Measurements from ENCODE around the gene PRKAR1B.

The PRKAR1B gene

DNA sequence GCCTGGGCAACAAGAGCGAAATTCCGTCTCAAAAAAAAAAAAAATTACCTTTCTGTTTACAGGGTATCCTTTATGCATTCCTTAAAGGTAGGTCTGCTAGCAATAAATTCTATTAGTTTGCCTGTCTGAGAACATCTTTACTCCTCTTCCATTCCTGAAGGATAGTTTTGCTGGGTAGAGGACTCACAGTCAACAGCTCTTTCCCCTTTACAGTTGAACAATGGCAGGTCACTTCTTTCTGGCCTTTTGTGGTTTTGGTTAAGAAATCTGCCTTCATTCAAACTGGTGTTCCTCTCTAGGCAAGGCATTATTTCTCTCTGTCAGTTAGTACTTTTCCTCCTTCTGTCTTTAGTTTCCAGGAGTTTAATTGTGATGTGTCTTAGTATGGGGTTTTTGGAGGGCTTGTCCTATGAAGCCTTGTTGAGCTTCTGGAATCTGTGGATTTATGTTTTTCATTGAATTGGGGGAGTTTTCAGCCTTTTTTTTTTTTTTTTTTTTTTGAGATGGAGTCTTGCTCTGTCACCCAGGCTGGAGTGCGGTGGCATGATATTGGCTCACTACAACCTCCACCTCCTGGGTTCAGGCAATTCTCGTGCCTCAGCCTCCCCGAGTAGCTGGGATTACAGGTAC, 5.3 kb downstream of the PRKAR1B start:
- no peak for DNase-seq

- no peak for DNase-seq
Measured at GRCh38 chr7:716636-717035, 10.4 kb downstream of the PRKAR1B start.

DNA sequence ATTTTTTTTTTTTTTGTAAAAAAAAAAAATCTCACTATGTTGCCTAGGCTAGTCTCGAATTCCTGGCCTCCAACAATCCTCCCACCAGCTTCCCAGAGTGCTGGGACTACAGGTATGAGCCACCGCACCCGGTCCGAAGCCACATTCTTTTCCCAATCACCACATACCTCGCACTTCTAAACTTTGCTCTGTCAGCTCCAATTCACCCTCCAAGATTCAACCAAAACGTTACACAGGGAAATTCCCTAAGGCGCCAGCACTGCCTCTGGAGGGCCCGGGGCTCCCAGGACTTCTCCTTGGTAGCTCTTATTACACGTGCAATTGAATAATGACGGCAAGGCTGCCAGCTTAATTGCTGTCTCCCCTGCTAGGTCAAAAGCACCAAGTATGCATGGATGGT, 10.9 kb downstream of the PRKAR1B start:
- no peak for DNase-seq

GRCh38 chr7:714251-714671, 12.8 kb downstream of the PRKAR1B start:
- DNase-seq: peak; percentile 55

- DNase-seq: peak; percentile 56
Measured at GRCh38 chr7:713488-714230, 13.4 kb downstream of the PRKAR1B start.

DNA sequence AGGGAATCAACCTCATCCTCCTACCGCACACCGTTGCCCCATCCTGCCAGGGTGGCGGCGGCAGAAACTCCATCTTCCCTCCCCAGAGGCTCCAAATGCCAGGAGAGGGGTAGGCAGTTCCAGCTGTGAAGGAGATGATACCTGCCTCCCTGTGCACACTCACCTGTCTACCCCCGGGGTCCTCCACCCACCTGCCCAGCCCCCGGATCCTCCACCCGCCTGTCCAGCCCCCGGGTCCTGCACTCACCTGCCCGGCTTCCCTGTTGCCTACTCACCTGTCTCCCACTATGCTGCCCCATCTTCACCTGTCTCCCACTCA, 14.0 kb downstream of the PRKAR1B start:
- no peak for DNase-seq

GRCh38 chr7:712381-713138, 14.5 kb downstream of the PRKAR1B start:
- peak; percentile 62 for DNase-seq

- no peak for DNase-seq
Measured at GRCh38 chr7:711922-712380, 15.1 kb downstream of the PRKAR1B start.

DNA sequence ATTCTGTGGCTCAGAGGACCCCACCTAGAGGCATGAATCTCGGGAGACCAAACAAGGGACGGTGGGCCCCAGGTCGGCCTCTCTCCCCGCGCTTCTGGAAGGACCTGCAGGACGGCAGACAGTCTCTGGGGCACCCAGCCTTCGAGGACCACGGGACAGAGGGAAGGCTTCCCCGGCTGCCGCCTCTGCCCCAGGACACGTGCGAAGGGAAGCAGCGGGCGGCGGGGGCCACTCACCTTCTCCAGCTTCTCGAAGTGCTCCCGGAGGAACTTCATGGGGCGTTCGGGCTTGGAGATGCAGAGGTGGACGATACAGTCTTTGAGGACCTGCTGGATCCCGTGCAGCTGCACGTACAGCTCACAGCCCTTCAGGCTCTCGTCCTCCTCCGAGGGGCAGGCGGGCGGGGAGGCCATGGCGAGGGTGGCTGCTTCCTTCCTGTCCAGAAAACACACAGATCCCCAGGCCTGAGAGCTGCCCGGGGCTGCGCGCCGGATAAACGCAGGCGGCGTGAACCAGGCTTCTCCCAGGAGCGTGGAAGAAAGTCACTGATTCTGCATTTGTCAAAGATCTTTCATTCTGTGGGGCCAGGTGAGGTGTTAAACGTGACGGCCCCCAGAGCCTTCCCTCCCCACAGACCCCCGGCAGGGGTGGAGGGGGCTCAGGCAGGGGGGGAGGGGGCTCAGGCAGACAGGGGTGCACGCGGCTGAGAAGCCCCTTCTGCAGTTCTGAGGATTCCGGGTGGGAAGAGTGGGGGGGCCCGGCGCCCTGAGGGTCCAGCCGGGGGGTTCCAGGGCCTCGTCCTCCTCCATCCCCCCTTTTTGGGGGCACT, 15.8 kb downstream of the PRKAR1B start:
- peak; percentile 56 for DNase-seq

DNA sequence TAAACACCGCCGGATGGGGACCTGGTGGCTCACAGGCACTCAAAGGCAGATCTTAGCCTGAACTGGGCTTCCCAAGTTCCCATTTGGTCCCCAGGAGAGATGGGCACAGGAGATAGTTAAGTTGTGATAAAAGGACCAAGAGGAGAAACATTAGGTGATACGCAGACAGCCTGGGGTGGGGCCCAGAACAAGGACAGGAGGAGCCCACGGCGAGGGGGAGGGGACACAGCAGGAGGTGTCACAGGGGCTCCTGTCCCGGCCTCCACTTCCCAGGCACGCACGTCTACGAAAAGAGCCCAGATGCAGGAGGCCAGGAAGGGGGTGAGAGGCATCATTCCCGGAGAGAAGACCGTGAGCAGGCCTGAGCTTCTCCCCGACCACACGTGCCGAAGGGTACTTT, 16.9 kb downstream of the PRKAR1B start:
- DNase-seq: peak; percentile 44

GRCh38 chr7:707296-708000, 19.6 kb downstream of the PRKAR1B start:
- no peak for DNase-seq

- no peak for DNase-seq
Measured at GRCh38 chr7:706721-707120, 20.4 kb downstream of the PRKAR1B start.

- DNase-seq: no peak
Measured at GRCh38 chr7:703049-703448, 24.0 kb downstream of the PRKAR1B start.

- DNase-seq: no peak
Measured at GRCh38 chr7:701086-701671, 25.9 kb downstream of the PRKAR1B start.

DNA sequence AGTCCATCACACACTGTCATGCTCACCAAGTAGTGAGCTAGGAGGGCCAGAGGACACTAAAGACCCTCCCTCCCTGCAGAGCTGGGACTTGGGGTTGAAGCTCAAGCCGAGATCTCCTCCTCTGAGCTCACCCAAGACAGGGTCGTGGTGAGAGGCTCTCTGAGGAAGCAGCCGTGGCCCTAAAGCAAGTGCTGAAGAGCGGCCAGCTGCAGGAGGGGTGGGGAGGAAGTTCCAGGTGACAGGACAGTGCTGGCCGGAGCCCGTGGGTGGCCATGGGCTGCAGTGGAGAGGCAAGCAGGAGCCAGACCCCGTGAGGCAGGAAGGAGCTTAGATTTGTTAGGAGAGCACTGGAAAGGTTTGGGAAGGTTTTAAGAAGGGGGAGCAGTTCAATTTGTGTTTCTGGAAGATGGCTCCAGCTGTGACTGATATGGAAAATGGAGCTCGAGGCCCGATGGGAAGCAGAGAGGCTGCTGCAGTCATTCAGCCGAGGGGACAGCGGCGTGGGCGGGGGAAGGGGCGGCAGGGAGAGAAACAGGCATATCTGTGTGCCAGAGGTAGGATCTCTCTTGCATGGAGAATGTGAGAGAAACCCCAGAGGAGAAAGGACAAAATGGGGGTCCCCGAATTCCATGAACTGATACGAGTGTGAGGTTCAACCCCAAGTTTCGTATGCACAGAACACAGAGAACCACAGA, 27.5 kb downstream of the PRKAR1B start:
- no peak for DNase-seq

DNA sequence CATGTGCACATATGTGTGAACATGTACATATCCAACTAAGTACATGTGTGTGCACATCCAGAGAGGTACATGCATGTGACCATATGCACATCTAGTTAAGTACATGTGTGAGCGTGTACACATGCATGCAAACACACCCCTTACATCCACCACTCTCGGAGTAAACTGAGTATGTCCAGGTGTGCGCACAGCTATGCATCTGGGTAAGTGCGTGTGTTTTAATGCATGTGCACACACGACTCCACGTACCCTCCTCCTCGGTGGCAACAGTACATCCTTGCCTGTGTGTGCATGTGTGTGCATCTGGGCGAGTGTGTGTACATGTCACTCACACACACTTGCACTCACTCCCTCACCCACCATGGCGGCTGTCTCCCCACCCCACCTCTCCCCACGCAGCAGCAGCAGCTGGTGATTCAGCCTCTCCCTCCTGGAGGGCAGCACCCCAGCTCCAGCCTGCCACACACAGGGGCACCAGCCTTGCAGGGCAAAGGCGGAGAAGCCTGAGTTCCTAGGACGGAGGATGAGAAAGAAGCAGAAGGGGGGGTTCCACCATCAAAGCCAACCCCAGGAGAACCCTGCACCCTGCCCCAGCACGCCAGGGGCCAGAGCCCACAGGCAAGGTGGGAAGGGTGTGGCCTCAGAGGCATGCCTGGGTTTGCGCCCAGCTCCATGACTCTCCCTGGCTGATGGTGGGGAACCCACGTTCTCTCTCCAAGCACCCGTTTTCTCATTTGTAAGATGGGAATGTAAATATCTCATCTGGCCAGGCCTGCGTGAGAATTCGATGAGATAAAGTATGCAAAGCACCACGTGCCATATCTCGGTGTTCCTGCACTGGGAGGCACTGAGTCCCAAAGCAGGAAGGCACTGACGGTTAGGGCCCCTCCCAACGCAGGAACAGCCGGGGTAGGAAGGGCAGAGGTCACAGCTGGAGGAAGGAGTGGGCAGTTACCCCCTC, 28.3 kb downstream of the PRKAR1B start:
- no peak for DNase-seq

DNA sequence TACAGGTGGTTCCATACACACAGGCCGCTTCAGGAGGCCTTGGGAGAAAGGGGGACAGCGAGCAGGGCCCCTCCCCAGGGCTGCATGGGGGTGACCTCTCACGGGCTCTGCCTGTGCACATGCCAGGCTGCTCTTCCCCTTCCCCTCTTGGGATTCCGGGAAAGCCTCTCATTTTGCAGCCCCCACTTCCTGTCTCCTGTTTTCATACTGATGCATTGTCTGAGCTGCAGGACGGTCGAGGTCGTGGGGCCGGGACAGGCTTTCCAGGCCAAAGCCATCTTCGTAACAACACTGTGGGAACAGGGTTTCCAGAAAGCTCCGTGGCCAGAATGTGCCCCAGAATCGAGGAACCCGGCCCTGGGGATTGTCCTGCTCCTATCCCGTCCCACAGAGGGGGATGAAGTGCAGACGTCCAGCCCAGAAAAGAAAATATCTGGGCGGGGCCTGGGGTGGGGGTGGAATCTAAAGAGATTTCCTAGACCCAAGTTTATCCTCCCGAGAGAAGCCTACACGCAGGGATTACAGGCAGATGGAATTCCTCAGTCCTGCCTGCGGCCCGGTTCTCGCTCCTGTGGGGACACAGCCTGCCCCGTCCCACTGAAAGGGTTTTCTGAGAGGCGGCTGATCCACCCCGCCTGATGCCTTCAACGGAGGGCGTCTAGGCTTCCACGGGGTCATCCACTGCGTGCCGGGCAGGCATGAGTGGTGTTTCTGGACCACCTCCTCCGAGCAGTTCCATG, 30.1 kb downstream of the PRKAR1B start:
- DNase-seq: no peak

DNA sequence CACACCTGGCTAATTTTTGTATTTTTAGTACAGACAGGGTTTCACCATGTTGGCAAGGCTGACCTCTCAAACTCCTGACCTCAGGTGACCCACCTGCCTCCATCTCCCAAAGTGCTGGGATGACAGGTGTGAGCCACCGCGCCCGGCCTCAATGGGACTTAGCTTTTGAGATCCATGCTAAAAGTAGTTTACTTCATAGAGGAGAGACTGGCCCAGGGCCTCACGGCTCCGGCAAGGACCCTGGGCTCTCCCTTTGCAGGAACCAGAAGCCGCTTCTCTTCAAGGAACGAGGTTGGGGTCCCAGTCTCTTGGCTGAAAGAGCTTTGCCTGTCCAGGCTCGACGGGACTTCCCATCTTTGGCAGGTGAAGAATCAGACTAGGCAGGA, 30.7 kb downstream of the PRKAR1B start:
- no peak for DNase-seq

GRCh38 chr7:693280-693679, 33.8 kb downstream of the PRKAR1B start:
- DNase-seq: no peak

Data from activated CD8-positive, alpha-beta memory T cell treated with anti-CD3 and anti-CD28 coated beads for 24 hours (primary cell).